GM12874 (cell line): Measurements from ENCODE around the gene EGF.

Experiments used
- TF ChIP-seq, protein P1 (sequence below): IDR thresholded peaks from 2 replicates; pipeline ENCODE4 v1.5.1; 2011; ENCODE audit warnings: low read depth, mild to moderate bottlenecking, control low read depth, low read length, moderate library complexity; ENCODE audit not compliant: insufficient read depth

Gene EGF

GRCh38 chr4:109916027-109916409 is 3.3 kb downstream of the EGF start:
- TF ChIP-seq, protein P1, sequence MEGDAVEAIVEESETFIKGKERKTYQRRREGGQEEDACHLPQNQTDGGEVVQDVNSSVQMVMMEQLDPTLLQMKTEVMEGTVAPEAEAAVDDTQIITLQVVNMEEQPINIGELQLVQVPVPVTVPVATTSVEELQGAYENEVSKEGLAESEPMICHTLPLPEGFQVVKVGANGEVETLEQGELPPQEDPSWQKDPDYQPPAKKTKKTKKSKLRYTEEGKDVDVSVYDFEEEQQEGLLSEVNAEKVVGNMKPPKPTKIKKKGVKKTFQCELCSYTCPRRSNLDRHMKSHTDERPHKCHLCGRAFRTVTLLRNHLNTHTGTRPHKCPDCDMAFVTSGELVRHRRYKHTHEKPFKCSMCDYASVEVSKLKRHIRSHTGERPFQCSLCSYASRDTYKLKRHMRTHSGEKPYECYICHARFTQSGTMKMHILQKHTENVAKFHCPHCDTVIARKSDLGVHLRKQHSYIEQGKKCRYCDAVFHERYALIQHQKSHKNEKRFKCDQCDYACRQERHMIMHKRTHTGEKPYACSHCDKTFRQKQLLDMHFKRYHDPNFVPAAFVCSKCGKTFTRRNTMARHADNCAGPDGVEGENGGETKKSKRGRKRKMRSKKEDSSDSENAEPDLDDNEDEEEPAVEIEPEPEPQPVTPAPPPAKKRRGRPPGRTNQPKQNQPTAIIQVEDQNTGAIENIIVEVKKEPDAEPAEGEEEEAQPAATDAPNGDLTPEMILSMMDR, result no peak

- TF ChIP-seq, protein P1, result no peak
Observed at GRCh38 chr4:109921384-109921808, 8.7 kb downstream of the EGF start.

DNA sequence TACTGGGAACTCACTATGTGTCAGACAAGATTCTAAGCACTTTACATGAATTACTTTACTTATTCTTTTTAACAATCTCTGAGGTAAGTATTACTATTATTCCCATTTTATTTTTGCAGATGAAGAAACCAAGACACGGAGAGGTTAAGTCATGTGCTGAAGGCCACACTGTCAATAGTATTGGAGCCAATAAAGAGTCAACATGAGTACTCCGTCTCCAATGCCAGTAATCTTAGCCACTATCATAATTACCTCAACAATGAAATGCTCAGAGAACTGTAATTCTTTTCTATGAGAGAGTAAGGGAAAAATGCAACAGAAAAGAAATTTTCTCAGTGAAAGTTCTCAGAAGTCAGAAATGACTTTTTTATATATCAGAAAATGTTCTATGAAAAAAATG is 12.7 kb downstream of the EGF start:
- TF ChIP-seq, protein P1, result no peak

DNA sequence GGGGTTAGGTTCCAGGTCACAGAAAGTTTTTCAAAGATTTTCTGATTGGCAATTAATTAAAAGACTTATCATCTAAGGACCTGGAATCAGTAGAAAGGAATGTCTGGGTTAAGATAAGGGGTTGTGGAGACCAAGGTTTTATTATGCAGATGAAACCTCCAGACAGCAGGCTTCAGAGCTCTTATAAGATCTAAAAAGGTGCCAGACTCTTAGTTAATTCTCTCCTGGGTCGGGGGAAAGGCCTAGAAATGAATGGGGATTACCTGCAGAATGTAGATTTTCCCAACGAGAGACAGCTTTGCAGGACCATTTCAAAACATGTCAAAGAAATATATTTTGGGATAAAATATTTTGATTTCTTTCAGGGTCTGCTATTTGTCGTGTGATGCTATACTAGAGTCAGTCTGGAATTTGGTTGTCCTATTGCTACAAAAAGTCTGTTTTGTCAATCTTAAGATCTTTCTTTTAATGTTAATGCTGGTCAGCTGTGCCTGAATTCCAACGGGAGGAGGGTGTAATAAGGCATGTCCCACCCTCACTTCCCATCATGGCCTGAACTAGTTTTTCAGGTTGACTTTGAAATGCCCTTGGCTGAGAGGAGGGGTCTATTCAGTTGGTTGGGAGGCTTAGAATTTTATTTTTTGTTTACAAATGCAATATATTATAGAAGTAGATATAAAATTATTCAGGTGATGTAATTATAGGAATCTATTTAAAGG is 15.8 kb downstream of the EGF start:
- TF ChIP-seq, protein P1, result no peak

DNA sequence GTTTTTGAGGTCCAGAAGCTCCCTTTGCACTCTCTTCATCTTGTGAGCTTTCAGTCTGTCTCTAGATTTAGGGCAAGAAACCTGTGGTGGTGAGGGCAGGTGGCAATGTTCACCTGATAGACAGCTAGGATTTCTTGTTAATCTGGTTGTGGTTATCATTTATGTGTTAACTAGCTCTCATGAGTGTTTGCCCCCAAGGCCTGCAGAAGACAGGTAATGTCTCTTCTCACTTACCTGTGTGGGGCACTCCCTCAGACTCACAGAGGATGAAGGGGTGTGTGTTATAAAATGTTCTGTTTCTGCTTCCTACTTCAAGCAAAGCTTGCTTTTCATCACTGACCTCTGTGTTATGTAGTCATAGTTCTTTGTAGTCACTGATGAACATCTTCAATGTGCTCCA is 17.8 kb downstream of the EGF start:
- TF ChIP-seq, protein P1, result no peak

DNA sequence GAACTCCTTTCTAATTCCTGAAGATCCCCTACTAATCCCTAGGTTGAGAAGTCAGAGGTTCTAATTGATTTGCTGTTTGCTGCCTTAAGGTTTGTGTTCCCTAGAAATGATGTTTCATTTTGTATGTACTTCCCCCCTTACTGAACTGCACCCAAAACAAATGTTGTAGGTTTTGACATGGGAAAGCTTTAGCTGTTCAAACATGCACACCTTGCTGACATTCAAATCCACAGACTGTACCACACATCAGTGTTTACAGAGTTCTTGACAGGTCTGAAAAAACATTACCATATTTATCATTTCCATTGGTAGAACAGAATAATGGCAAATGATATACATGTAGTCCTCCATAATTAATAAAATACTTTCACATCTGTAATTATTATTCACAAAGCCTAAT is 18.2 kb downstream of the EGF start:
- TF ChIP-seq, protein P1, result no peak

DNA sequence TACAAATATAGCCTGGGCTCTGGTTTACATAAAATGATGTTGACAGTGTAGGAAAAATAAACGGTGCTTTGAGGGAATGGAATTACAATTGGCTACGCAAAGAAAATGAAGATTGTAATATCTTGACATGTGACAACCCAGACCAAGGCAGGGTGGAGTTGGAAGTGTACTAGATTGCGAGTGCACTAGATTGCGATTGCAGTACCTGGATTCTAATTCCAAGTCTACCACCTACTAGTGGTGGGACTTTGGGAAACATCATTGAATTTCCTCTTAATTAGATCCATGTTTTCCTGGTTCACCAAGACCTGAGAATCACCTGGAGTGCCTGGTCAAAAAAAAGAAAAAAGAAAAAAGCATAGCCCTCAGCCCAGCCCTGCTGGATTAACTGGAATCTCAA is 18.6 kb downstream of the EGF start:
- TF ChIP-seq, protein P1, result no peak
